Naive thymus-derived CD4-positive, alpha-beta T cell (primary cell): ENCODE data around the gene CEP164. TPM values are rescaled to one million over a fixed set of nuclear protein-coding genes. Genes with fewer than 3 reads are reported as not detected.

Source experiments
- ATAC-seq: fragments of 150-1000 bp; cut with Tn5 transposase; 2 replicates; pipeline ENCODE4 v1.10.0; 2021; ENCODE audit warnings: mild to moderate bottlenecking, moderate library complexity
- CTCF ChIA-PET: fragments of 350-600 bp; sonication (Branson Sonifier 250); formaldehyde crosslinking; loops from one replicate; lab custom pipeline; 2021; ENCODE audit warnings: antibody characterized with exemption; lab: Charles Lee
- POLR2A ChIA-PET: fragments of 350-600 bp; sonication (Branson Sonifier 250); formaldehyde crosslinking; loops from one replicate; lab custom pipeline; 2021; ENCODE audit warnings: antibody characterized with exemption, inconsistent platforms; lab: Charles Lee
- DNase-seq, 9 donors: peaks; one replicate each; pipeline versions ENCODE4 v3.0.0 to v3.0.0-alpha.2; 2020 to 2022; ENCODE audit warnings: mixed read lengths in 1 of 9
- H3K27ac ChIP-seq: one replicate; pipeline ENCODE4 v1.7.0; 2013; ENCODE audit warnings: mild to moderate bottlenecking, low read depth, low read length, moderate library complexity
- H3K27me3 ChIP-seq, 2 donors: one replicate each; pipeline ENCODE4 v1.7.0; 2013; ENCODE audit warnings: low read length in 2 of 2, mild to moderate bottlenecking in 2 of 2, moderate library complexity in 2 of 2; ENCODE audit not compliant: control insufficient read depth in 2 of 2, insufficient read depth in 2 of 2
- H3K36me3 ChIP-seq, 3 experiments: 1 replicate in 2 of 3; 2 replicates in 1 of 3; pipeline ENCODE4 v1.7.0; 2013; ENCODE audit warnings: low read length in 3 of 3, mild to moderate bottlenecking in 3 of 3, moderate library complexity in 1 of 3; ENCODE audit not compliant: insufficient read depth in 3 of 3, control insufficient read depth in 2 of 3
- H3K4me1 ChIP-seq, 2 donors: one replicate each; pipeline ENCODE4 v1.7.0; 2013; ENCODE audit warnings: low read length in 2 of 2, mild to moderate bottlenecking in 2 of 2, moderate library complexity in 1 of 2; ENCODE audit not compliant: control insufficient read depth in 2 of 2, insufficient read depth in 2 of 2
- H3K4me3 ChIP-seq: 2 replicates; pipeline ENCODE4 v1.7.0; 2013; ENCODE audit warnings: mild to moderate bottlenecking, low read length
- H3K9me3 ChIP-seq, 3 experiments: 1 replicate in 2 of 3; 2 replicates in 1 of 3; pipeline ENCODE4 v1.7.0; 2013; ENCODE audit warnings: low read length in 3 of 3; ENCODE audit not compliant: control insufficient read depth in 2 of 3
- H3K27ac Mint-ChIP-seq, 9 donors: one replicate each; pipeline ENCODE4 v1.8.0; 2020 to 2022; ENCODE audit warnings: mixed read lengths in 9 of 9, mild to moderate bottlenecking in 8 of 9, moderate library complexity in 5 of 9, inconsistent platforms in 2 of 9
- H3K27me3 Mint-ChIP-seq, 5 donors: one replicate each; pipeline ENCODE4 v1.8.0; 2021 to 2022; ENCODE audit warnings: mixed read lengths in 5 of 5, mild to moderate bottlenecking in 1 of 5
- H3K36me3 Mint-ChIP-seq, 5 donors: one replicate each; pipeline ENCODE4 v1.8.0; 2020 to 2022; ENCODE audit warnings: mixed read lengths in 5 of 5, mild to moderate bottlenecking in 3 of 5, inconsistent platforms in 1 of 5
- H3K4me1 Mint-ChIP-seq, 7 donors: one replicate each; pipeline ENCODE4 v1.8.0; 2020 to 2022; ENCODE audit warnings: mixed read lengths in 7 of 7, mild to moderate bottlenecking in 3 of 7, inconsistent platforms in 1 of 7
- H3K4me3 Mint-ChIP-seq, 10 donors: one replicate each; pipeline ENCODE4 v1.8.0; 2020 to 2022; ENCODE audit warnings: mild to moderate bottlenecking in 10 of 10, mixed read lengths in 10 of 10, moderate library complexity in 6 of 10, inconsistent platforms in 2 of 10
- H3K9me3 Mint-ChIP-seq, 11 donors: one replicate each; pipeline ENCODE4 v1.8.0; 2020 to 2022; ENCODE audit warnings: mixed read lengths in 11 of 11, mild to moderate bottlenecking in 4 of 11, inconsistent platforms in 1 of 11, moderate library complexity in 1 of 11
- intact Hi-C, 2 donors: fragments of 100-400 bp; cut with micrococcal nuclease; formaldehyde crosslinking; loops; one replicate each; pipeline ENCODE4 v1.15.1; 2023
- polyA plus RNA-seq, 2 donors: library from polyadenylated mRNA; unstranded; fragments of 300-500 nt; fragmentation: Illumina TruSeq; gene quantifications; one replicate each; pipeline ENCODE4 v1.2.3, GENCODE V29; 2021
- total RNA-seq, 6 experiments: library from RNA in 5 of 6; stranded (reverse) in 5 of 6; gene quantifications; 1 replicate in 5 of 6; 2 replicates in 1 of 6; pipeline ENCODE4 v1.2.3 and lab custom pipeline; 2021 to 2026

CEP164 gene
- total RNA-seq (10 to 100 TPM; 36.6 to 47.6 (median 36.8) TPM), polyA plus RNA-seq (10 to 100 TPM; 16.2 to 24.9 TPM), total RNA-seq (lab: John Stamatoyannopoulos, UW) (71.9 reads per million, percentile 78 among the genes with 10 or more reads in this experiment)

GRCh38 chr11:117327567-117328374, at the start of gene CEP164:
CEP164 (plus strand) TSS chr11:117327854; CDS start chr11:117338587, 10,733 bp downstream.
- Histone ChIP-seq H3K27me3 (no peaks in the 10 kb centered on the region), H3K27ac (peak within 1 kb of the TSS; percentile 79), H3K4me1 (peaks cover 0 to 10% of the 10 kb centered on the region in 2 donors), H3K36me3 (no peaks in the 10 kb centered on the region), H3K9me3 (no peaks in the 10 kb centered on the region), H3K4me3 (peak within 1 kb of the TSS; percentile 66)
- no peaks in the 10 kb centered on the region for H3K9me3 Mint-ChIP-seq
- H3K4me3 Mint-ChIP-seq, result peak within 1 kb of the TSS in 8 of 10 donors; percentile 26 to 69 (median 44)
- peaks cover 0 to 3% (median 0%) of the 10 kb centered on the region in 5 donors for H3K36me3 Mint-ChIP-seq
- H3K4me1 Mint-ChIP-seq, result peaks cover 0 to 19% (median 14%) of the 10 kb centered on the region in 7 donors
- H3K27ac Mint-ChIP-seq, result peak within 1 kb of the TSS in 4 of 9 donors; percentile 11 to 81 (median 68)
- POLR2A ChIA-PET, result interaction anchor here (0.7 to 1.4 kb wide), 8 partner anchors 10 to 445 kb away, joined by 3 to 6 read pairs (median 4); partner anchors contain the start of genes PAFAH1B2, PCSK7 and SIDT2
- peaks cover 0 to 4% (median 0%) of the 10 kb centered on the region in 5 donors for H3K27me3 Mint-ChIP-seq
- intact Hi-C loops, result loop anchor here (1.0 to 10.0 kb wide), 10 partner anchors 11 to 659 kb away; partner anchors contain the start of genes BACE1 (in 2 of the 2), BUD13 (in 2 of the 2), PCSK7 (in 2 of the 2) and RNF214 (in 2 of the 2)
- CTCF ChIA-PET, result interaction anchor here (1.0 kb wide), 1 partner anchor 18 kb away, joined by 4 read pairs; no protein-coding TSS in a partner anchor
- ATAC-seq, result peak; percentile 96
- peak; percentile 76 to 95 (median 93) for DNase-seq

- ChIA-PET POLR2A (no interaction called here), CTCF (no interaction called here)
- Mint-ChIP-seq H3K27ac (peak overlapping the region in 1 of 9 donors; percentile 12), H3K4me1 (peaks cover 5 to 13% (median 8%) of the 10 kb centered on the region in 7 donors), H3K27me3 (no peaks in the 10 kb centered on the region), H3K9me3 (peaks cover 0 to 4% (median 0%) of the 10 kb centered on the region in 11 donors), H3K36me3 (peaks cover 11 to 60% (median 37%) of the 10 kb centered on the region in 5 donors), H3K4me3 (no peak overlapping the region)
- H3K27me3 ChIP-seq, result no peaks in the 10 kb centered on the region
- no peaks in the 10 kb centered on the region for H3K9me3 ChIP-seq
- no peak overlapping the region for H3K27ac ChIP-seq
- intact Hi-C loops, result no loop called here
- ATAC-seq, result no peak
- H3K4me1 ChIP-seq, result peaks cover 0 to 47% of the 10 kb centered on the region in 2 donors
- no peak for DNase-seq
- peaks cover 0 to 36% (median 8%) of the 10 kb centered on the region in 3 experiments for H3K36me3 ChIP-seq
- H3K4me3 ChIP-seq, result no peak overlapping the region
Measured at GRCh38 chr11:117278347-117278746, 49.3 kb upstream of the CEP164 start.

GRCh38 chr11:117279711-117280376, 47.8 kb upstream of the CEP164 start:
- POLR2A ChIA-PET, result no interaction called here
- Histone ChIP-seq H3K36me3 (peaks cover 0 to 50% (median 8%) of the 10 kb centered on the region in 3 experiments), H3K9me3 (no peaks in the 10 kb centered on the region), H3K27me3 (no peaks in the 10 kb centered on the region), H3K27ac (no peak overlapping the region), H3K4me3 (peak overlapping the region; percentile 36), H3K4me1 (peaks cover 0 to 42% of the 10 kb centered on the region in 2 donors)
- no peaks in the 10 kb centered on the region for H3K9me3 Mint-ChIP-seq
- peak overlapping the region in 3 of 10 donors; percentile 3 to 57 (median 18) for H3K4me3 Mint-ChIP-seq
- H3K27me3 Mint-ChIP-seq, result no peaks in the 10 kb centered on the region
- ATAC-seq, result peak; percentile 27
- H3K4me1 Mint-ChIP-seq, result peaks cover 5 to 13% (median 8%) of the 10 kb centered on the region in 7 donors
- H3K36me3 Mint-ChIP-seq, result peaks cover 7 to 59% (median 30%) of the 10 kb centered on the region in 5 donors
- CTCF ChIA-PET, result interaction anchor here (0.5 to 0.6 kb wide), 2 partner anchors 53 to 141 kb away, joined by 3 read pairs; no protein-coding TSS in a partner anchor
- intact Hi-C loops, result no loop called here
- H3K27ac Mint-ChIP-seq, result peak overlapping the region in 7 of 9 donors; percentile 12 to 92 (median 78)
- no peak for DNase-seq

GRCh38 chr11:117281159-117281558, 46.5 kb upstream of the CEP164 start:
- H3K27me3 ChIP-seq, result no peaks in the 10 kb centered on the region
- H3K36me3 ChIP-seq, result peaks cover 0 to 60% (median 8%) of the 10 kb centered on the region in 3 experiments
- CTCF ChIA-PET, result no interaction called here
- no peak overlapping the region for H3K4me3 ChIP-seq
- Mint-ChIP-seq H3K36me3 (peaks cover 0 to 61% (median 28%) of the 10 kb centered on the region in 5 donors), H3K4me1 (peaks cover 3 to 13% (median 7%) of the 10 kb centered on the region in 7 donors), H3K27ac (no peak overlapping the region), H3K9me3 (no peaks in the 10 kb centered on the region), H3K4me3 (no peak overlapping the region), H3K27me3 (no peaks in the 10 kb centered on the region)
- peaks cover 0 to 30% of the 10 kb centered on the region in 2 donors for H3K4me1 ChIP-seq
- DNase-seq (no peak), ATAC-seq (no peak)
- H3K27ac ChIP-seq, result no peak overlapping the region
- intact Hi-C loops, result no loop called here
- no peaks in the 10 kb centered on the region for H3K9me3 ChIP-seq
- POLR2A ChIA-PET, result no interaction called here

GRCh38 chr11:117281869-117282268, 45.8 kb upstream of the CEP164 start:
- no peak overlapping the region for H3K27ac Mint-ChIP-seq
- Histone ChIP-seq H3K27me3 (no peaks in the 10 kb centered on the region), H3K4me1 (peaks cover 0 to 30% of the 10 kb centered on the region in 2 donors), H3K4me3 (no peak overlapping the region), H3K27ac (no peak overlapping the region), H3K36me3 (peaks cover 0 to 60% (median 8%) of the 10 kb centered on the region in 3 experiments), H3K9me3 (no peaks in the 10 kb centered on the region)
- H3K36me3 Mint-ChIP-seq, result peaks cover 4 to 65% (median 34%) of the 10 kb centered on the region in 5 donors
- no peaks in the 10 kb centered on the region for H3K9me3 Mint-ChIP-seq
- no peaks in the 10 kb centered on the region for H3K27me3 Mint-ChIP-seq
- peak overlapping the region in 1 of 10 donors; percentile 13 for H3K4me3 Mint-ChIP-seq
- no peak for DNase-seq
- ChIA-PET POLR2A (no interaction called here), CTCF (no interaction called here)
- H3K4me1 Mint-ChIP-seq, result peaks cover 3 to 13% (median 7%) of the 10 kb centered on the region in 7 donors
- ATAC-seq, result no peak
- intact Hi-C loops, result no loop called here

- H3K27ac ChIP-seq, result no peak overlapping the region
- Mint-ChIP-seq H3K27ac (peak overlapping the region in 1 of 9 donors; percentile 12), H3K4me3 (no peak overlapping the region), H3K9me3 (no peaks in the 10 kb centered on the region), H3K4me1 (peaks cover 3 to 13% (median 7%) of the 10 kb centered on the region in 7 donors), H3K27me3 (no peaks in the 10 kb centered on the region), H3K36me3 (peaks cover 4 to 66% (median 34%) of the 10 kb centered on the region in 5 donors)
- POLR2A ChIA-PET, result interaction anchor here (0.7 kb wide), 1 partner anchor 50 kb away, joined by 4 read pairs; no protein-coding TSS in a partner anchor
- CTCF ChIA-PET, result interaction anchor here (0.7 kb wide), 1 partner anchor 27 kb away, joined by 4 read pairs; no protein-coding TSS in a partner anchor
- peaks cover 0 to 30% of the 10 kb centered on the region in 2 donors for H3K4me1 ChIP-seq
- DNase-seq, result no peak
- no peak for ATAC-seq
- no peaks in the 10 kb centered on the region for H3K27me3 ChIP-seq
- H3K9me3 ChIP-seq, result no peaks in the 10 kb centered on the region
- no peak overlapping the region for H3K4me3 ChIP-seq
- intact Hi-C loops, result no loop called here
- H3K36me3 ChIP-seq, result peaks cover 0 to 70% (median 8%) of the 10 kb centered on the region in 3 experiments
Measured at GRCh38 chr11:117282956-117283355, 44.7 kb upstream of the CEP164 start.
